NCI-H2029 treated with DMSO at 0.1 percent for 48 hours (cell line): ENCODE measurements around the gene ZFYVE1.
"Not testable (repeated sequence)": the region's sequence is repeated elsewhere in the genome, so short reads cannot be mapped to it uniquely, and the experiment has no call there.

Source experiments
- DNase-seq: peaks from one replicate; lab custom pipeline; 2025; lab: John Stamatoyannopoulos, UW

Gene ZFYVE1

GRCh38 chr14:73000073-73000472 is 26.8 kb downstream of the ZFYVE1 start:
- DNase-seq = no peak

DNA sequence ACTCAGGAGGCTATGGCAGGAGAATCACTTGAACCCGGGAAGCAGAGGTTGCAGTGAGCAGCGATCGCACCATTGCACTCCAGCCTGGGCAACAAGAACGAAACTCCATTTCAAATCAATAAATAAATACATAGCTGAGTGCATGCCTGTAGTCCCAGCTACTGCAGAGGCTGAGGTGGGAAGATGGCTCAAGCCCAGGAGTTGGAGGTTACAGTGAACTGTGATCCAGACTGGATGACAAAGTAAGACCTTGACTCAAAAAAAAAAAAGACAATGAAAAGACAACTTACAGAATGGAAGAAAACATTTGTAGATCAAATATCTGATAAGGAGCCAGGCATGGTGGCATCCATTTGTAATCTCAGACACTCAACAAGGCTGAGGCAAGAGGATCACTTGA is 27.6 kb downstream of the ZFYVE1 start:
- DNase-seq = no peak

DNA sequence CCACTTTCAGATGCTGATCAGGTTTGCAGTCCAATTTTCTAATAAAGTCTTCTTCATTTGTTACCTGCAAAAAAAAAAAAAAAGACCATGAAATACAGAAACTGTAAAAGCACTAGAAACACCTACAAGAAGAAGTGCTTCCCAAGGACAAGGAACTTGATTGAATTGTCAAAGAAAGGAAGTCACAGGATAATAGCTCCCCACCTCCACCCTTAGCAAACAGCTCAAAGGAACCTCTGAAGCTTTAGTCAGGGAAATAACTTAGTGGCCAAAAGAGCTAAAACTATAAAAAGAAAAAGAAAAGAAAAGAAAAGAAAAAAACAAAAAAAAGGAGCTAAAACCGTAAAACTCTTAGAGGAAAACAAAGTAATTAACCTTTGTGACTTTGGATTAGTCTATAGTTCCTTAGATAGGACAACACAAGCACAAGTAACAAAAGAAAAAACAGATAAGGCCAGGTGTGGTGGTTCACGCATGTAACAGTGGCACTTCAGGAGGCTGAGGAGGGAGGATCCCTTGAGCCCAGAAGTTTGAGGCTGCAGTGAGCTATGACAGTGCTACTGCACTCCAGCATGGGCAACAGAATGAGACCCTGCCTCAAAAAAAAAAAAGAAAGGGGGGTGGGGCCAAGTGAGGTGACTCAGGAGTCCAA is 28.5 kb downstream of the ZFYVE1 start:
- DNase-seq = no peak

GRCh38 chr14:72996916-72997315 is 30.0 kb downstream of the ZFYVE1 start:
- no peak for DNase-seq

GRCh38 chr14:72990171-72990570 is 36.7 kb downstream of the ZFYVE1 start:
- DNase-seq = no peak

DNA sequence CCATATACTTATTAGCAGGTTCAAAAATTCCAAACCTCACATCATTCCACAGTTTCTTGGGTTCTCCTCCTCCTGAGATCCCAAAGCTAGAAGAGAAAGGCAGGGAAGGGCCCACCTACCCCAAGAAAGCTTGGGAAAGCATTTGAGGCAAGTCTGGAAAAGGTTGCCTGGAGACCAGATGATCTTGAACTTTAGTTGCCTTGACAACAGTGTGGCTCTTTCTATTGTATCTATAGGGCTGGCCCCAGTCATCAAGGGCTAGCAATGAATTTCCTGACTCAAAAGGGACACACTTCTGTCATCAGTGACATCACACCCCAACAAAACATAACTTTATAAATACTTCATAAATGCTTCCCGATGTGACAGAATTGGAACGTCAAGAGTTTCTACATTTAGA is 40.0 kb downstream of the ZFYVE1 start:
- no peak for DNase-seq

GRCh38 chr14:72986214-72986613 is 40.7 kb downstream of the ZFYVE1 start:
- DNase-seq = no peak

- no peak for DNase-seq
These were observed 44.7 kb downstream of the ZFYVE1 start for GRCh38 chr14:72982146-72982708.

DNA sequence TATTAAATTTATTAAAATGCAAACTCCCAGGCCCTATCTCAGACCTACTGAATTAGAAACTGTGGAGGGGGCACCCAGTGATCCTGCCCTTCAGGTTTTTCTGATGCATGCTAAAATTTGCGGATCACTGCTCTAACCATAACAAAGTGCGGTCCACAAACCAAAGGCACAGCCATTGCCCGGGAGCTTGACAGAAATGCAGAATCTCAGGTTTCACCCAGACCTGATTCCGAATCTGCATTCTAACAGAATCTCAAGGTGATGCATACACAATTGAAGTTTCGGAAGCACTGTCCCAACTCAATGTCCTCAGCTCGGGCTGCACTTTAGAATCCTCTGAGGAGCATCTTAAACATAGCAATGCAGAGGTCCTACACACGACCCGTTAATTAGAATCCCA is 46.0 kb downstream of the ZFYVE1 start:
- DNase-seq = no peak

DNA sequence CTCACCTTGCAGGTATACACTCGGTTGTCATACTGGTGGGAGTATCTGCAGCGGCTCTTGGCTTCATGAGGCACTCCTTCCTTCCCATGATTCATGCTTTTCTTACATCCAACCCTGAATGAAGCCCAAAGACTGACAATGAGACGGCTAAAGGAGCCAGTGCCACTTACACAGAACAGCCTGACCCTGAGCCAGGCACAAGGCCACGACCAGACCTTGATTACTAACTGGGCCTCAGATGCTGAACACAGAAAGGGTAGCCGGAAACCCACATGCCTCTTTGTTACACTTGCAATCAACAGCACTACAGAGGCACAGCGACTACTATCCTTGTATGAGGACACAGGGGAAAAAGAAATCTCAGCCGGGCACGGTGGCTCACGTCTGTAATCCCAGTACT is 48.0 kb downstream of the ZFYVE1 start:
- DNase-seq = no peak

GRCh38 chr14:72975770-72976169 is 51.1 kb downstream of the ZFYVE1 start:
- DNase-seq = no peak

GRCh38 chr14:72974661-72975060 is 52.2 kb downstream of the ZFYVE1 start:
- no peak for DNase-seq

- DNase-seq = no peak
These were observed 56.0 kb downstream of the ZFYVE1 start for GRCh38 chr14:72970824-72971434.

- no peak for DNase-seq
These were observed 56.8 kb downstream of the ZFYVE1 start for GRCh38 chr14:72970058-72970630.

GRCh38 chr14:72968316-72968715 is 58.6 kb downstream of the ZFYVE1 start:
- DNase-seq = no peak

- DNase-seq = no peak
These were observed 60.9 kb downstream of the ZFYVE1 start for GRCh38 chr14:72966038-72966437.

GRCh38 chr14:72965249-72965648 is 61.7 kb downstream of the ZFYVE1 start:
- no peak for DNase-seq

- DNase-seq = peak; percentile 28
These were observed 64.0 kb downstream of the ZFYVE1 start for GRCh38 chr14:72962829-72963312.

DNA sequence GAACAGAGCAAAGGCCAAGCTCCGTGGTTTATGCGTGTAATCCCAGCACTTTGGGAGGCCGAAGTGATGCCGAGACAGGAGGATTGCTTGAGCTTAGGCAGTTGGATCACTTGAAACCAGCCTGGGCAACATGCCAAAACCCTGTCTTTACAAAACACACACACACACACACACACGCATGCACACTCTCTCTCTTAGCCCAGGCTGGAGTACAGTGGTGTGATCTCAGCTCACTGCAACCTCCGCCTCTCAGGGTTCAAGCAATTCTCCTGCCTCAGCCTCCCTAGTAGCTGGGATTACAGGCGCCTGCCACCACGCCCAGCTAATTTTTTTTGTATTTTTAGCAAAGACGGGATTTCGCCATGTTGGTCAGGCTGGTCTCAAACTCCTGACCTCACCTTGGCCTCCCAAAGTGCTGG is 64.6 kb downstream of the ZFYVE1 start:
- peak; percentile 8 for DNase-seq

- DNase-seq = no peak
These were observed 65.1 kb downstream of the ZFYVE1 start for GRCh38 chr14:72961579-72962335.

GRCh38 chr14:72961016-72961415 is 65.9 kb downstream of the ZFYVE1 start:
- not testable (repeated sequence) for DNase-seq

DNA sequence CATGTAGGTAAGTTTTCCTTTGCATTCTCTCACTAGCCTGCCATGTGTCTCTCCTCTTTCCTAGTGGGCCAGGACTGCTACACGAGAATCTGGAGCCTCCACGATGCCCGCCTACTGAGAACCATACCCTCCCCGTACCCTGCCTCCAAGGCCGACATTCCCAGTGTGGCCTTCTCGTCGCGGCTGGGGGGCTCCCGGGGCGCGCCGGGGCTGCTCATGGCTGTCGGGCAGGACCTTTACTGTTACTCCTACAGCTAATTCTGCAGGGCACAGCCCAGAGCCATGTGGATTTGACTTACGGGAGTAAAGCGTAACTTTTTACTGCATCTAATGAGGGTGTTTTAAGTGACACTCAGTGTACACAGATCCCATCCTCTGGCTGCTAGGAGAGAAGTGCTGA is 68.4 kb downstream of the ZFYVE1 start:
- DNase-seq = no peak
